HL-60 (cell line): ENCODE data around the gene SPDYC.

ENCODE experiments used
- DNase-seq, 2 experiments: peaks; one replicate each; pipeline ENCODE4 v3.0.0-alpha.2; 2010 to 2020; ENCODE audit warnings: low read depth in 1 of 2, low spot score in 1 of 2
- H3K27ac ChIP-seq: fragments of 250-450 bp; sonication (Bioruptor Pico); replicated peaks from 2 replicates; pipeline ENCODE4 v1.5.1; 2020; ENCODE audit warnings: mild to moderate bottlenecking, moderate library complexity
- H3K27me3 ChIP-seq: fragments of 250-450 bp; sonication (Bioruptor Pico); 2 replicates; pipeline ENCODE4 v1.5.1; 2021; ENCODE audit warnings: mild to moderate bottlenecking, moderate library complexity; ENCODE audit not compliant: insufficient read depth, poor library complexity, severe bottlenecking
- H3K4me3 ChIP-seq: replicated peaks from 2 replicates; pipeline ENCODE4 v1.5.1; 2011; ENCODE audit warnings: mild to moderate bottlenecking, control low read depth, low read length; ENCODE audit not compliant: insufficient read depth
- CTCF ChIP-seq: IDR thresholded peaks from one replicate; pipeline ENCODE4 v1.5.1; 2011; ENCODE audit warnings: low read length, control low read depth, inconsistent platforms; ENCODE audit not compliant: insufficient read depth
- GABPA ChIP-seq: IDR thresholded peaks from 2 replicates; pipeline ENCODE4 v1.6.1; 2012; ENCODE audit warnings: low read depth
- POLR2AphosphoS5 ChIP-seq: IDR thresholded peaks from 2 replicates; pipeline ENCODE4 v1.6.1; 2012; ENCODE audit warnings: low read depth
- SPI1 ChIP-seq: IDR thresholded peaks from 2 replicates; pipeline ENCODE4 v1.6.1; 2012; ENCODE audit warnings: low read depth, mild to moderate bottlenecking, borderline replicate concordance
- TF ChIP-seq, protein P1 (sequence below): IDR thresholded peaks from 2 replicates; pipeline ENCODE4 v1.6.1; 2012; ENCODE audit warnings: low read depth; ENCODE audit not compliant: insufficient replicate concordance

Gene SPDYC

DNA sequence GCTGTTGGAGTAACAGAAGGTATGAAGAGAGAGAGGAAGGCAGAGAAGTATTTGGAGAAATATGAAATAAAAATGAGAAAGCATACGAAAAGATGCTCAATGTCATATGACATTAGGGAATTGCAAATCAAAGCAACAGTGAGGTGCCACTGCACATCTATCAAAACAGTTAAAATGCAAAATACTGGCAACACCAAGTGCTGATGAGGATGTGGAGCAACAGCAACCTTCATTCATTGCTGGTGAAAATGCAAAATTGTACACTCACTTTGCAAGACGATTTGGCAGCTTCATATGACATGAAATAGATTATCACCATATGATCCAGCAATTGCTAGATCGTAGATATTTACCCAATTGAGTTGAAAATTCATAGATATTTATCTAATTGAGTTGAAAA, 9.4 kb upstream of the SPDYC start:
- Histone ChIP-seq H3K27ac (no peak overlapping the region), H3K27me3 (no peaks in the 10 kb centered on the region), H3K4me3 (no peak overlapping the region)
- TF ChIP-seq SPI1 (no peak), GABPA (no peak), CTCF (no peak), POLR2AphosphoS5 (no peak)
- TF ChIP-seq, protein P1, sequence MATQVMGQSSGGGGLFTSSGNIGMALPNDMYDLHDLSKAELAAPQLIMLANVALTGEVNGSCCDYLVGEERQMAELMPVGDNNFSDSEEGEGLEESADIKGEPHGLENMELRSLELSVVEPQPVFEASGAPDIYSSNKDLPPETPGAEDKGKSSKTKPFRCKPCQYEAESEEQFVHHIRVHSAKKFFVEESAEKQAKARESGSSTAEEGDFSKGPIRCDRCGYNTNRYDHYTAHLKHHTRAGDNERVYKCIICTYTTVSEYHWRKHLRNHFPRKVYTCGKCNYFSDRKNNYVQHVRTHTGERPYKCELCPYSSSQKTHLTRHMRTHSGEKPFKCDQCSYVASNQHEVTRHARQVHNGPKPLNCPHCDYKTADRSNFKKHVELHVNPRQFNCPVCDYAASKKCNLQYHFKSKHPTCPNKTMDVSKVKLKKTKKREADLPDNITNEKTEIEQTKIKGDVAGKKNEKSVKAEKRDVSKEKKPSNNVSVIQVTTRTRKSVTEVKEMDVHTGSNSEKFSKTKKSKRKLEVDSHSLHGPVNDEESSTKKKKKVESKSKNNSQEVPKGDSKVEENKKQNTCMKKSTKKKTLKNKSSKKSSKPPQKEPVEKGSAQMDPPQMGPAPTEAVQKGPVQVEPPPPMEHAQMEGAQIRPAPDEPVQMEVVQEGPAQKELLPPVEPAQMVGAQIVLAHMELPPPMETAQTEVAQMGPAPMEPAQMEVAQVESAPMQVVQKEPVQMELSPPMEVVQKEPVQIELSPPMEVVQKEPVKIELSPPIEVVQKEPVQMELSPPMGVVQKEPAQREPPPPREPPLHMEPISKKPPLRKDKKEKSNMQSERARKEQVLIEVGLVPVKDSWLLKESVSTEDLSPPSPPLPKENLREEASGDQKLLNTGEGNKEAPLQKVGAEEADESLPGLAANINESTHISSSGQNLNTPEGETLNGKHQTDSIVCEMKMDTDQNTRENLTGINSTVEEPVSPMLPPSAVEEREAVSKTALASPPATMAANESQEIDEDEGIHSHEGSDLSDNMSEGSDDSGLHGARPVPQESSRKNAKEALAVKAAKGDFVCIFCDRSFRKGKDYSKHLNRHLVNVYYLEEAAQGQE, result no peak
- DNase-seq, result no peak

- Histone ChIP-seq H3K27me3 (no peaks in the 10 kb centered on the region), H3K27ac (no peak overlapping the region), H3K4me3 (no peak overlapping the region)
- no peak for DNase-seq
- TF ChIP-seq GABPA (no peak), POLR2AphosphoS5 (no peak), SPI1 (no peak), CTCF (no peak)
- TF ChIP-seq, protein P1, result no peak
Measured at GRCh38 chr11:65163684-65164083, 6.3 kb upstream of the SPDYC start.

- no peak overlapping the region for H3K27ac ChIP-seq
- H3K4me3 ChIP-seq, result no peak overlapping the region
- DNase-seq, result no peak
- no peaks in the 10 kb centered on the region for H3K27me3 ChIP-seq
- TF ChIP-seq CTCF, result no peak
- no peak for TF ChIP-seq POLR2AphosphoS5
- TF ChIP-seq GABPA, result no peak
- TF ChIP-seq, protein P1, result no peak
- no peak for TF ChIP-seq SPI1
Measured at GRCh38 chr11:65165410-65166317, 4.4 kb upstream of the SPDYC start.
